ENCODE data around the gene TLL1.

The TLL1 gene

GRCh38 chr4:166091146-166091545 lies 218.1 kb downstream of the TLL1 start:
- no peak overlapping the region for H3K27ac ChIP-seq (ENCODE audit: low read depth, low read length)
- no peaks in the 10 kb centered on the region for H3K27me3 ChIP-seq (ENCODE audit: control insufficient read depth, insufficient read depth, low read length)
- H3K4me1 ChIP-seq (ENCODE audit: control insufficient read depth, insufficient read depth, low read length): peaks cover 6% of the 10 kb centered on the region; the same call in 1 of the 2 replicates
- no peak overlapping the region for H3K4me3 ChIP-seq (ENCODE audit: low read depth, low read length)
- H3K36me3 ChIP-seq (ENCODE audit: control insufficient read depth, insufficient read depth, low read length): no peaks in the 10 kb centered on the region
- no peaks in the 10 kb centered on the region for H3K9me3 ChIP-seq (ENCODE audit: control insufficient read depth, insufficient read depth, low read length)
- H3K9ac ChIP-seq (ENCODE audit: low read depth, low read length): no peak overlapping the region

GRCh38 chr4:166091912-166092510 lies 219.0 kb downstream of the TLL1 start:
- H3K27ac ChIP-seq (ENCODE audit: low read depth, low read length): no peak overlapping the region
- no peak overlapping the region for H3K9ac ChIP-seq (ENCODE audit: low read depth, low read length)
- no peaks in the 10 kb centered on the region for H3K9me3 ChIP-seq (ENCODE audit: control insufficient read depth, insufficient read depth, low read length)
- peaks cover 4% of the 10 kb centered on the region; the same call in 1 of the 2 replicates for H3K4me1 ChIP-seq (ENCODE audit: control insufficient read depth, insufficient read depth, low read length)
- no peak overlapping the region for H3K4me3 ChIP-seq (ENCODE audit: low read depth, low read length)
- H3K36me3 ChIP-seq (ENCODE audit: control insufficient read depth, insufficient read depth, low read length): no peaks in the 10 kb centered on the region
- no peaks in the 10 kb centered on the region for H3K27me3 ChIP-seq (ENCODE audit: control insufficient read depth, insufficient read depth, low read length)

- H3K27ac ChIP-seq (ENCODE audit: low read depth, low read length): no peak overlapping the region
Observed at GRCh38 chr4:166092797-166093290, 219.8 kb downstream of the TLL1 start.

GRCh38 chr4:166104623-166105022 lies 231.6 kb downstream of the TLL1 start:
- H3K9ac ChIP-seq (ENCODE audit: low read depth, low read length): no peak overlapping the region

More at GRCh38 chr4:166092797-166093290, 219.8 kb downstream of the TLL1 start:
- H3K27me3 ChIP-seq (ENCODE audit: control insufficient read depth, insufficient read depth, low read length): no peaks in the 10 kb centered on the region
- peaks cover 4% of the 10 kb centered on the region; the same call in 1 of the 2 replicates for H3K4me1 ChIP-seq (ENCODE audit: control insufficient read depth, insufficient read depth, low read length)
- no peaks in the 10 kb centered on the region for H3K9me3 ChIP-seq (ENCODE audit: control insufficient read depth, insufficient read depth, low read length)
- H3K36me3 ChIP-seq (ENCODE audit: control insufficient read depth, insufficient read depth, low read length): no peaks in the 10 kb centered on the region
- H3K4me3 ChIP-seq (ENCODE audit: low read depth, low read length): no peak overlapping the region
- no peak overlapping the region for H3K9ac ChIP-seq (ENCODE audit: low read depth, low read length)

DNA sequence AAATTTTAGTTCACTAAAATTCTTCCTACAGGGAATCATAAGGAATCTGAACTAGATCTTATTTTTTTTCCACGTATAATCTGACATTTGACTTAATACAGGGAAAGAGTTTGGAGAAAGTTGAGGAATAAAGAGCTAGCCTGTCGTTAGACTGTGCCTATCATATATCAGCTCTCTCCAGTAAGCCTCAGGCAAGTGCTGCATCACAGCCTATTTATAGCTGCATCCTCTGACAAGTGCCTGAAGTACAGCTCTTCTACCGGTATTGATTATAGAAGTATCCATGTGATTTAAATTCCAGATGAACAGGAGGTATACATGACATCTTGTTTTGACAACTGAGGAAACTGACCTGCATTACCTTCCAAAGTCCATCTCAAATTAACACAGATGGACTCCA lies 248.9 kb downstream of the TLL1 start:
- Histone ChIP-seq H3K4me3 (ENCODE audit: low read depth, low read length) (no peak overlapping the region), H3K9ac (ENCODE audit: low read depth, low read length) (no peak overlapping the region), H3K4me1 (ENCODE audit: control insufficient read depth, insufficient read depth, low read length) (no peaks in the 10 kb centered on the region), H3K27ac (ENCODE audit: low read depth, low read length) (no peak overlapping the region), H3K36me3 (ENCODE audit: control insufficient read depth, insufficient read depth, low read length) (no peaks in the 10 kb centered on the region), H3K9me3 (ENCODE audit: control insufficient read depth, insufficient read depth, low read length) (no peaks in the 10 kb centered on the region), H3K27me3 (ENCODE audit: control insufficient read depth, insufficient read depth, low read length) (no peaks in the 10 kb centered on the region)

More at GRCh38 chr4:166104623-166105022, 231.6 kb downstream of the TLL1 start:
- Histone ChIP-seq H3K4me3 (ENCODE audit: low read depth, low read length) (no peak overlapping the region), H3K27me3 (ENCODE audit: control insufficient read depth, insufficient read depth, low read length) (no peaks in the 10 kb centered on the region), H3K9me3 (ENCODE audit: control insufficient read depth, insufficient read depth, low read length) (no peaks in the 10 kb centered on the region), H3K27ac (ENCODE audit: low read depth, low read length) (no peak overlapping the region), H3K4me1 (ENCODE audit: control insufficient read depth, insufficient read depth, low read length) (no peaks in the 10 kb centered on the region), H3K36me3 (ENCODE audit: control insufficient read depth, insufficient read depth, low read length) (no peaks in the 10 kb centered on the region)

DNA sequence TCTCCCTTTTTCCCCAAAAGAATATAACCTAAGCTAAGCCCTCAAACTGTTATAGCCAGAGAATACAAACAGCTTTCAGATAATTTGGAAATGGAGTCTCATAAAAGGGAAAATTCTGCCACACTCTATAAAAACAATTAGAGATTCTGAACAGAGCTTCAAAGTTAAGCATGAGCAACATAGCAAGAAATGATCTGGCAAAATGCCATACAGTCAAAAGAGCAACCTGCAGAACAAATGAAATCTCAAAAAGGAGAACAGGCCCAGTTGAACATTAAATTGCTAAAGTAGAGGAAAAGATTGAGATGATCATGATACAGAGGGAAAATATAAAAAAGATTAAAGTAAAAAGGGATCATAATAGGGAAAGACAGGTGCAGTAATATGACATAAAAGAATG lies 250.5 kb downstream of the TLL1 start:
- no peak overlapping the region for H3K9ac ChIP-seq (ENCODE audit: low read depth, low read length)
- H3K9me3 ChIP-seq (ENCODE audit: control insufficient read depth, insufficient read depth, low read length): no peaks in the 10 kb centered on the region
- no peaks in the 10 kb centered on the region for H3K36me3 ChIP-seq (ENCODE audit: control insufficient read depth, insufficient read depth, low read length)
- no peaks in the 10 kb centered on the region for H3K27me3 ChIP-seq (ENCODE audit: control insufficient read depth, insufficient read depth, low read length)
- no peak overlapping the region for H3K27ac ChIP-seq (ENCODE audit: low read depth, low read length)
- no peak overlapping the region for H3K4me3 ChIP-seq (ENCODE audit: low read depth, low read length)
- H3K4me1 ChIP-seq (ENCODE audit: control insufficient read depth, insufficient read depth, low read length): no peaks in the 10 kb centered on the region

GRCh38 chr4:166128403-166128802 lies 255.4 kb downstream of the TLL1 start:
- H3K4me1 ChIP-seq (ENCODE audit: control insufficient read depth, insufficient read depth, low read length): no peaks in the 10 kb centered on the region
- H3K27me3 ChIP-seq (ENCODE audit: control insufficient read depth, insufficient read depth, low read length): no peaks in the 10 kb centered on the region
- no peak overlapping the region for H3K27ac ChIP-seq (ENCODE audit: low read depth, low read length)
- no peak overlapping the region for H3K4me3 ChIP-seq (ENCODE audit: low read depth, low read length)
- no peak overlapping the region for H3K9ac ChIP-seq (ENCODE audit: low read depth, low read length)
- H3K9me3 ChIP-seq (ENCODE audit: control insufficient read depth, insufficient read depth, low read length): no peaks in the 10 kb centered on the region
- H3K36me3 ChIP-seq (ENCODE audit: control insufficient read depth, insufficient read depth, low read length): no peaks in the 10 kb centered on the region

DNA sequence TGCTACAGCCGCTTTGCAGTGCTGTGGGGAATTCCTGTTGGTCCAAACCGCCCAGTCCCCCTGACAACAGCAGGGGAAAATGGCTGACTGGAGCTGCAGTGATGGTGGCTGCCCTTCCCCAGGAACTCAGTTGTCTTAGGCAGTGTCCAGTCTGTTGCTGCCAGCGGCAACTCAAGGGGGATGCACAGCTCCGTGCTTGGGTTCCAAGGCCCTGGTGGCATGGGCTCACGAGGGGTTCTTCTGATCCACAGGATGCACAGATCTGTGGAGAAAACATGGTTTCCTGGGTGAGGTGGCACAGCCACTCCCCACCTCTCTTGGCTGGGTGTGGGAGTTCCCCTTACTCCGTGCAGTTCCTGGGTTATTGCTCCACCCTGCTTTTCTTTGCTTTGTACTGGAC lies 261.2 kb downstream of the TLL1 start:
- no peak overlapping the region for H3K9ac ChIP-seq (ENCODE audit: low read depth, low read length)
- H3K27me3 ChIP-seq (ENCODE audit: control insufficient read depth, insufficient read depth, low read length): no peaks in the 10 kb centered on the region
- H3K36me3 ChIP-seq (ENCODE audit: control insufficient read depth, insufficient read depth, low read length): no peaks in the 10 kb centered on the region
- H3K9me3 ChIP-seq (ENCODE audit: control insufficient read depth, insufficient read depth, low read length): 0 out of 2 replicates have a peak, but pooled peaks cover 5% of the 10 kb centered on the region
- H3K4me3 ChIP-seq (ENCODE audit: low read depth, low read length): no peak overlapping the region
- no peaks in the 10 kb centered on the region for H3K4me1 ChIP-seq (ENCODE audit: control insufficient read depth, insufficient read depth, low read length)
- H3K27ac ChIP-seq (ENCODE audit: low read depth, low read length): no peak overlapping the region

- Histone ChIP-seq H3K9ac (ENCODE audit: low read depth, low read length) (no peak overlapping the region), H3K4me1 (ENCODE audit: control insufficient read depth, insufficient read depth, low read length) (no peaks in the 10 kb centered on the region), H3K36me3 (ENCODE audit: control insufficient read depth, insufficient read depth, low read length) (no peaks in the 10 kb centered on the region), H3K27ac (ENCODE audit: low read depth, low read length) (no peak overlapping the region), H3K27me3 (ENCODE audit: control insufficient read depth, insufficient read depth, low read length) (no peaks in the 10 kb centered on the region), H3K9me3 (ENCODE audit: control insufficient read depth, insufficient read depth, low read length) (no peaks in the 10 kb centered on the region), H3K4me3 (ENCODE audit: low read depth, low read length) (no peak overlapping the region)
Observed at GRCh38 chr4:166140951-166141350, 267.9 kb downstream of the TLL1 start.

DNA sequence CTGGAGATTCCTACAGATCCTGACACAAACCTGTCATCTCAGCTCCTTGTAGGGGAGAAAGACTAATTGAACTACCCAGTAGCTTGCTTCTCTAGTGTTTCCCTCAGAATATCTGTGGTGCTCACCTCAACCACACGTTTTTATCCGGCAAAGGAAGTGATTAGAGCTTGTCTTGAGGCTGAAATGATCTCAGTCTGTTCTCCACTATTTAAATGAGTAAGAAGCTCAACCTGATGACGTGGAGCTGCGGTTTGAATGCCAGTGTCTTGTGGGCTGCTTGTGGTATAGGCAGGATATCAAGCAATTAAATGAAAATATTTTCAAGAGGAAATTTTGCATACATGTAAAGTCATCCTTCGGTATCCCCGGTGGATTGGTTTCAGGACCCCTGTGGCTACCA lies 270.2 kb downstream of the TLL1 start:
- Histone ChIP-seq H3K9ac (ENCODE audit: low read depth, low read length) (no peak overlapping the region), H3K4me1 (ENCODE audit: control insufficient read depth, insufficient read depth, low read length) (no peaks in the 10 kb centered on the region), H3K9me3 (ENCODE audit: control insufficient read depth, insufficient read depth, low read length) (no peaks in the 10 kb centered on the region)

DNA sequence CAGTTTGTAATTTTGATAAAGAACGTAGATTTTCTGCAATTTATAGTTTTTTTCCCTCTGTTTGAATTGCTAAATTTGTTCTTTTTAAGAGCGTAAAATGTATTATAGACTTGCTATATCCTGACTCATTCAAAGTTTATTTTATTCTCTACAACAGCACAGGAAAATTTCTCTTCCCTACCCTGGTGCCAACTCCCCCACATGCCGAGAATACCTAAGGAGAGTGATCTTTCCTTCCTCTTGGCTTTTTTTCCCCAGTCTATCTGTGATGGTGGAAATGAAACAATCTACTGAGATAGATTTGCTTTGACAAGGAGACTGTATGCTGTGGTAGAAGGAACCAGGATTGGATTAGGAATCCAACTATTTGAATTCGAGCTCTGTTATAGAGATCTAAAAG lies 271.6 kb downstream of the TLL1 start:
- H3K9ac ChIP-seq (ENCODE audit: low read depth, low read length): no peak overlapping the region
- no peak overlapping the region for H3K4me3 ChIP-seq (ENCODE audit: low read depth, low read length)

More for the DNA sequence above, 270.2 kb downstream of the TLL1 start:
- Histone ChIP-seq H3K27me3 (ENCODE audit: control insufficient read depth, insufficient read depth, low read length) (no peaks in the 10 kb centered on the region), H3K4me3 (ENCODE audit: low read depth, low read length) (no peak overlapping the region), H3K36me3 (ENCODE audit: control insufficient read depth, insufficient read depth, low read length) (no peaks in the 10 kb centered on the region), H3K27ac (ENCODE audit: low read depth, low read length) (no peak overlapping the region)

More for the DNA sequence above, 271.6 kb downstream of the TLL1 start:
- H3K27me3 ChIP-seq (ENCODE audit: control insufficient read depth, insufficient read depth, low read length): no peaks in the 10 kb centered on the region
- no peak overlapping the region for H3K27ac ChIP-seq (ENCODE audit: low read depth, low read length)
- H3K36me3 ChIP-seq (ENCODE audit: control insufficient read depth, insufficient read depth, low read length): no peaks in the 10 kb centered on the region
- peaks cover 1% of the 10 kb centered on the region; the same call in 1 of the 2 replicates for H3K9me3 ChIP-seq (ENCODE audit: control insufficient read depth, insufficient read depth, low read length)
- H3K4me1 ChIP-seq (ENCODE audit: control insufficient read depth, insufficient read depth, low read length): no peaks in the 10 kb centered on the region
